CD4-positive, alpha-beta memory T cell (primary cell): ENCODE data around the gene TTYH1. TPM values are rescaled to one million over a fixed set of nuclear protein-coding genes. Genes with fewer than 3 reads are reported as not detected.

Source experiments
- CTCF ChIA-PET: fragments of 350-600 bp; sonication (Branson Sonifier 250); formaldehyde crosslinking; loops from one replicate; lab custom pipeline; 2021; ENCODE audit warnings: inconsistent platforms; ENCODE audit not compliant: partially characterized antibody; lab: Charles Lee
- POLR2A ChIA-PET: fragments of 350-600 bp; sonication (Branson Sonifier 250); formaldehyde crosslinking; loops from one replicate; lab custom pipeline; 2021; ENCODE audit not compliant: partially characterized antibody; lab: Charles Lee
- DNase-seq, 5 donors: peaks; one replicate each; pipeline versions ENCODE4 v3.0.0 to v3.0.0-alpha.2; 2020 to 2022; ENCODE audit warnings: mixed read lengths in 1 of 5
- H3K27ac ChIP-seq: one replicate; pipeline ENCODE4 v1.7.0; 2013; ENCODE audit warnings: low read depth, low read length
- H3K27me3 ChIP-seq: 2 replicates; pipeline ENCODE4 v1.7.0; 2013; ENCODE audit warnings: mild to moderate bottlenecking, low read length, moderate library complexity; ENCODE audit not compliant: insufficient read depth
- H3K36me3 ChIP-seq: 2 replicates; pipeline ENCODE4 v1.7.0; 2013; ENCODE audit warnings: mild to moderate bottlenecking, low read length, moderate library complexity; ENCODE audit not compliant: insufficient read depth
- H3K4me1 ChIP-seq: 2 replicates; pipeline ENCODE4 v1.7.0; 2013; ENCODE audit warnings: mild to moderate bottlenecking, low read length, moderate library complexity; ENCODE audit not compliant: insufficient read depth
- H3K4me3 ChIP-seq, 2 donors: one replicate each; pipeline ENCODE4 v1.7.0; 2013; ENCODE audit warnings: low read length in 2 of 2, mild to moderate bottlenecking in 1 of 2
- H3K9me3 ChIP-seq, 2 donors: one replicate each; pipeline ENCODE4 v1.7.0; 2013; ENCODE audit warnings: low read length in 2 of 2, control low read depth in 1 of 2; ENCODE audit not compliant: control insufficient read depth in 1 of 2
- H3K27ac Mint-ChIP-seq, 7 donors: one replicate each; pipeline ENCODE4 v1.8.0; 2020 to 2021; ENCODE audit warnings: mixed read lengths in 7 of 7, mild to moderate bottlenecking in 6 of 7, inconsistent platforms in 3 of 7, moderate library complexity in 3 of 7
- H3K27me3 Mint-ChIP-seq, 2 donors: one replicate each; pipeline ENCODE4 v1.8.0; 2020 to 2021; ENCODE audit warnings: mixed read lengths in 2 of 2
- H3K36me3 Mint-ChIP-seq, 2 donors: one replicate each; pipeline ENCODE4 v1.8.0; 2020 to 2021; ENCODE audit warnings: mixed read lengths in 2 of 2, inconsistent platforms in 1 of 2, mild to moderate bottlenecking in 1 of 2
- H3K4me1 Mint-ChIP-seq, 4 donors: one replicate each; pipeline ENCODE4 v1.8.0; 2020 to 2021; ENCODE audit warnings: mixed read lengths in 4 of 4, mild to moderate bottlenecking in 1 of 4
- H3K4me3 Mint-ChIP-seq, 8 donors: one replicate each; pipeline ENCODE4 v1.8.0; 2020 to 2021; ENCODE audit warnings: mixed read lengths in 8 of 8, mild to moderate bottlenecking in 7 of 8, moderate library complexity in 6 of 8, inconsistent platforms in 3 of 8
- H3K9me3 Mint-ChIP-seq, 8 donors: one replicate each; pipeline ENCODE4 v1.8.0; 2020 to 2021; ENCODE audit warnings: mixed read lengths in 8 of 8, mild to moderate bottlenecking in 5 of 8, inconsistent platforms in 3 of 8, moderate library complexity in 1 of 8
- intact Hi-C: fragments of 100-400 bp; cut with micrococcal nuclease; formaldehyde crosslinking; loops from one replicate; pipeline ENCODE4 v1.15.1; 2023
- polyA plus RNA-seq, 2 donors: library from polyadenylated mRNA; unstranded; fragments of 300-500 nt; fragmentation: Illumina TruSeq; gene quantifications; one replicate each; pipeline ENCODE4 v1.2.3, GENCODE V29; 2021
- total RNA-seq, 2 experiments: library from RNA; stranded (reverse); gene quantifications; one replicate each; pipeline ENCODE4 v1.2.3, GENCODE V29; 2021

Gene TTYH1
- total and polyA plus RNA-seq, 4 experiments from 2014 or later: 0.29 TPM; not detected in 3

GRCh38 chr19:54460230-54461005 is 45.2 kb downstream of the TTYH1 start:
- Mint-ChIP-seq H3K36me3 (peaks cover 27 to 52% of the 10 kb centered on the region in 2 donors), H3K4me3 (peak overlapping the region in 1 of 8 donors; percentile 59), H3K9me3 (peaks cover 0 to 4% (median 0%) of the 10 kb centered on the region in 8 donors), H3K27me3 (no peaks in the 10 kb centered on the region), H3K27ac (peak overlapping the region in 3 of 7 donors; percentile 46 to 94 (median 63)), H3K4me1 (peaks cover 20 to 43% (median 30%) of the 10 kb centered on the region in 4 donors)
- Histone ChIP-seq H3K27me3 (no peaks in the 10 kb centered on the region), H3K27ac (no peak overlapping the region), H3K9me3 (no peaks in the 10 kb centered on the region), H3K4me1 (peaks cover 27% of the 10 kb centered on the region), H3K4me3 (no peak overlapping the region), H3K36me3 (peaks cover 61% of the 10 kb centered on the region)
- intact Hi-C loops: loop anchor here (5.0 kb wide), 1 partner anchor 593 kb away; the partner anchor contains the start of gene MYADM
- no peak for DNase-seq
- POLR2A ChIA-PET: interaction anchor here (0.5 to 9.3 kb wide), 3 partner anchors 7 to 90 kb away, joined by 3 to 142 read pairs (median 23); partner anchors contain the start of gene LENG8
- CTCF ChIA-PET: interaction anchor here (1.6 kb wide), 1 partner anchor 12 kb away, joined by 4 read pairs; no protein-coding TSS in a partner anchor

GRCh38 chr19:54461210-54461609 is 45.9 kb downstream of the TTYH1 start:
- H3K27ac ChIP-seq: no peak overlapping the region
- intact Hi-C loops: loop anchor here (5.0 kb wide), 1 partner anchor 594 kb away; the partner anchor contains the start of gene MYADM
- Mint-ChIP-seq H3K27ac (peak overlapping the region in 4 of 7 donors; percentile 48 to 94 (median 80)), H3K9me3 (peaks cover 0 to 7% (median 0%) of the 10 kb centered on the region in 8 donors), H3K36me3 (peaks cover 22 to 48% of the 10 kb centered on the region in 2 donors), H3K4me1 (peaks cover 22 to 43% (median 30%) of the 10 kb centered on the region in 4 donors), H3K27me3 (no peaks in the 10 kb centered on the region), H3K4me3 (peak overlapping the region in 2 of 8 donors; percentile 13 to 51)
- no peak overlapping the region for H3K4me3 ChIP-seq
- ChIA-PET CTCF (no interaction called here), POLR2A (interaction anchor here (3.3 to 9.3 kb wide), 2 partner anchors 7 to 13 kb away, joined by 23 to 142 read pairs; partner anchors contain the start of gene LENG8)
- no peaks in the 10 kb centered on the region for H3K27me3 ChIP-seq
- H3K36me3 ChIP-seq: peaks cover 53% of the 10 kb centered on the region
- peaks cover 27% of the 10 kb centered on the region for H3K4me1 ChIP-seq
- no peaks in the 10 kb centered on the region for H3K9me3 ChIP-seq
- no peak for DNase-seq

- H3K9me3 ChIP-seq: no peaks in the 10 kb centered on the region
- H3K27ac Mint-ChIP-seq: peak overlapping the region; percentile 3 to 94 (median 77)
- H3K27ac ChIP-seq: no peak overlapping the region
- no peaks in the 10 kb centered on the region for H3K27me3 ChIP-seq
- ChIA-PET POLR2A (interaction anchor here (0.9 to 9.3 kb wide), 5 partner anchors 8 to 261 kb away, joined by 3 to 142 read pairs (median 3); partner anchors contain the start of gene LENG8), CTCF (interaction anchor here (1.0 kb wide), 1 partner anchor 13 kb away, joined by 4 read pairs; the partner anchor contains the start of gene LENG8)
- H3K27me3 Mint-ChIP-seq: no peaks in the 10 kb centered on the region
- no peak overlapping the region for H3K4me3 ChIP-seq
- intact Hi-C loops: loop anchor here (5.0 kb wide), 1 partner anchor 594 kb away; the partner anchor contains the start of gene MYADM
- H3K4me1 Mint-ChIP-seq: peaks cover 22 to 43% (median 32%) of the 10 kb centered on the region in 4 donors
- DNase-seq: no peak
- H3K4me1 ChIP-seq: peaks cover 27% of the 10 kb centered on the region
- peaks cover 49% of the 10 kb centered on the region for H3K36me3 ChIP-seq
- peaks cover 21 to 46% of the 10 kb centered on the region in 2 donors for H3K36me3 Mint-ChIP-seq
- peaks cover 0 to 7% (median 0%) of the 10 kb centered on the region in 8 donors for H3K9me3 Mint-ChIP-seq
- peak overlapping the region in 6 of 8 donors; percentile 13 to 69 (median 29) for H3K4me3 Mint-ChIP-seq
Observed at GRCh38 chr19:54461613-54462012, 46.3 kb downstream of the TTYH1 start.

- H3K9me3 Mint-ChIP-seq: peaks cover 0 to 7% (median 0%) of the 10 kb centered on the region in 8 donors
- CTCF ChIA-PET: interaction anchor here (1.0 kb wide), 1 partner anchor 13 kb away, joined by 4 read pairs; the partner anchor contains the start of gene LENG8
- H3K27ac ChIP-seq: peak overlapping the region; percentile 81
- H3K36me3 Mint-ChIP-seq: peaks cover 21 to 42% of the 10 kb centered on the region in 2 donors
- peak overlapping the region in 5 of 7 donors; percentile 48 to 94 (median 80) for H3K27ac Mint-ChIP-seq
- no peaks in the 10 kb centered on the region for H3K9me3 ChIP-seq
- H3K4me3 Mint-ChIP-seq: peak overlapping the region in 7 of 8 donors; percentile 17 to 69 (median 41)
- peaks cover 43% of the 10 kb centered on the region for H3K36me3 ChIP-seq
- intact Hi-C loops: loop anchor here (5.0 kb wide), 1 partner anchor 595 kb away; the partner anchor contains the start of gene MYADM
- no peak overlapping the region for H3K4me3 ChIP-seq
- DNase-seq: no peak
- POLR2A ChIA-PET: interaction anchor here (0.9 to 9.3 kb wide), 8 partner anchors 8 to 594 kb away, joined by 3 to 142 read pairs (median 3); partner anchors contain the start of genes LENG8 and MYADM
- H3K4me1 Mint-ChIP-seq: peaks cover 22 to 43% (median 33%) of the 10 kb centered on the region in 4 donors
- H3K27me3 ChIP-seq: no peaks in the 10 kb centered on the region
- H3K4me1 ChIP-seq: peaks cover 27% of the 10 kb centered on the region
- H3K27me3 Mint-ChIP-seq: no peaks in the 10 kb centered on the region
Observed at GRCh38 chr19:54462047-54462654, 46.9 kb downstream of the TTYH1 start.

- peak overlapping the region; percentile 81 for H3K27ac ChIP-seq
- CTCF ChIA-PET: interaction anchor here (1.0 kb wide), 3 partner anchors 14 to 73 kb away, joined by 3 to 4 read pairs (median 3); partner anchors contain the start of gene LENG8
- H3K9me3 Mint-ChIP-seq: peaks cover 0 to 7% (median 0%) of the 10 kb centered on the region in 8 donors
Observed at GRCh38 chr19:54462655-54463530, 47.6 kb downstream of the TTYH1 start.

More at GRCh38 chr19:54462655-54463530, 47.6 kb downstream of the TTYH1 start:
- H3K36me3 Mint-ChIP-seq: peaks cover 19 to 37% of the 10 kb centered on the region in 2 donors
- intact Hi-C loops: loop anchor here (1.0 to 5.0 kb wide), 3 partner anchors 14 to 596 kb away; partner anchors contain the start of genes LENG8 and MYADM
- no peaks in the 10 kb centered on the region for H3K27me3 Mint-ChIP-seq
- no peaks in the 10 kb centered on the region for H3K9me3 ChIP-seq
- H3K4me3 Mint-ChIP-seq: peak overlapping the region; percentile 29 to 92 (median 64)
- H3K27me3 ChIP-seq: no peaks in the 10 kb centered on the region
- peaks cover 27% of the 10 kb centered on the region for H3K4me1 ChIP-seq
- DNase-seq: peak; percentile 69 to 76 (median 75)
- peaks cover 36% of the 10 kb centered on the region for H3K36me3 ChIP-seq
- POLR2A ChIA-PET: interaction anchor here (1.0 to 9.3 kb wide), 14 partner anchors 7 to 1014 kb away, joined by 3 to 142 read pairs (median 4); partner anchors contain the start of genes CDC42EP5, CNOT3, LENG8 and MYADM
- peak overlapping the region in 6 of 7 donors; percentile 43 to 96 (median 77) for H3K27ac Mint-ChIP-seq
- H3K4me1 Mint-ChIP-seq: peaks cover 22 to 43% (median 32%) of the 10 kb centered on the region in 4 donors
- H3K4me3 ChIP-seq: peak overlapping the region; percentile 23 to 85
